GM12874 (cell line): ENCODE data around the gene SPATA46.

ENCODE experiments used
- TF ChIP-seq, protein P1 (sequence below): IDR thresholded peaks from 2 replicates; pipeline ENCODE4 v1.5.1; 2011; ENCODE audit warnings: low read depth, mild to moderate bottlenecking, control low read depth, low read length, moderate library complexity; ENCODE audit not compliant: insufficient read depth

The SPATA46 gene

DNA sequence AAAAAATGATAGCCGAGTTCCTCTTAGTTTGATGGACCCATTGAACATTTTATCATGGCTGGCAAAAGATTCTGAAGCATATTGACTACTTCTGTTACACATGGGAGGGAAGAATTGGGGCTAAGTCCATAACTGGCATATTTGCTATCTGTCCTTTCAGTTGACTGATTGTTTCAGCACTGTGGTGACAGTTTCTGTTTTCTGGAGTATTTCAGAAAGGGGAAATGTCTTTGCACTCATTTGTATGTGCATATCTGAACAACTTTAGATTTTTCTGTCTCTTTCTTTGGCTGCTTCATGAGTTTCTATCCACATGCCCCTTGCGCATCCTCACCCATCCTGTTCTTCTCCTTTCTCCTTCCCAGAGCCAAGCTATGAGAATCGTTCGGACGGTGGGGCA, 33.2 kb downstream of the SPATA46 start:
- TF ChIP-seq, protein P1, sequence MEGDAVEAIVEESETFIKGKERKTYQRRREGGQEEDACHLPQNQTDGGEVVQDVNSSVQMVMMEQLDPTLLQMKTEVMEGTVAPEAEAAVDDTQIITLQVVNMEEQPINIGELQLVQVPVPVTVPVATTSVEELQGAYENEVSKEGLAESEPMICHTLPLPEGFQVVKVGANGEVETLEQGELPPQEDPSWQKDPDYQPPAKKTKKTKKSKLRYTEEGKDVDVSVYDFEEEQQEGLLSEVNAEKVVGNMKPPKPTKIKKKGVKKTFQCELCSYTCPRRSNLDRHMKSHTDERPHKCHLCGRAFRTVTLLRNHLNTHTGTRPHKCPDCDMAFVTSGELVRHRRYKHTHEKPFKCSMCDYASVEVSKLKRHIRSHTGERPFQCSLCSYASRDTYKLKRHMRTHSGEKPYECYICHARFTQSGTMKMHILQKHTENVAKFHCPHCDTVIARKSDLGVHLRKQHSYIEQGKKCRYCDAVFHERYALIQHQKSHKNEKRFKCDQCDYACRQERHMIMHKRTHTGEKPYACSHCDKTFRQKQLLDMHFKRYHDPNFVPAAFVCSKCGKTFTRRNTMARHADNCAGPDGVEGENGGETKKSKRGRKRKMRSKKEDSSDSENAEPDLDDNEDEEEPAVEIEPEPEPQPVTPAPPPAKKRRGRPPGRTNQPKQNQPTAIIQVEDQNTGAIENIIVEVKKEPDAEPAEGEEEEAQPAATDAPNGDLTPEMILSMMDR: no peak

DNA sequence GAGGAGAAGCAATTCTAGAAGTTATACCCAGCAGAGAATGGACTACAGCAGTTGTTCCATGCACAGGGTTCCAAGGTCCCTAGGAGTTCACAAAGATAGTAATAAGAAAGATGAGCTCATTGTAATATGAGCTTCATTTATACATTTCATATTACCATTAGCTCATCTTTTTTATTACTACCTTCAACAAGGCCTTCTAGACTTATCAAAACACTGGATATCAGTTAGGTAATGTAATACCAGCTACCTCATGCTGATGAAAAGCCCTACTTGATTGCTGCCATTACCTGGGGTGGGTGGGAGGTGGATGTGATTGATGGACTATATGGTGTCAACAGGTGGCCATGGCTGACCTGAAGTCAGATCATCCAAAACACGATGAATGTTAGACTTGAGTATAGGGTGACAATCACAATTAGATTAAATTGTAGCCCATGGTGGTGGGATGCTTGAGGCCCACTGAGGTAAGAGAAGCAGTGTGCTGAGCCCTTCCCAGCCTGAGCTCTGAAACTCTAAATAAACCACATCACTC, 34.1 kb downstream of the SPATA46 start:
- TF ChIP-seq, protein P1: no peak

DNA sequence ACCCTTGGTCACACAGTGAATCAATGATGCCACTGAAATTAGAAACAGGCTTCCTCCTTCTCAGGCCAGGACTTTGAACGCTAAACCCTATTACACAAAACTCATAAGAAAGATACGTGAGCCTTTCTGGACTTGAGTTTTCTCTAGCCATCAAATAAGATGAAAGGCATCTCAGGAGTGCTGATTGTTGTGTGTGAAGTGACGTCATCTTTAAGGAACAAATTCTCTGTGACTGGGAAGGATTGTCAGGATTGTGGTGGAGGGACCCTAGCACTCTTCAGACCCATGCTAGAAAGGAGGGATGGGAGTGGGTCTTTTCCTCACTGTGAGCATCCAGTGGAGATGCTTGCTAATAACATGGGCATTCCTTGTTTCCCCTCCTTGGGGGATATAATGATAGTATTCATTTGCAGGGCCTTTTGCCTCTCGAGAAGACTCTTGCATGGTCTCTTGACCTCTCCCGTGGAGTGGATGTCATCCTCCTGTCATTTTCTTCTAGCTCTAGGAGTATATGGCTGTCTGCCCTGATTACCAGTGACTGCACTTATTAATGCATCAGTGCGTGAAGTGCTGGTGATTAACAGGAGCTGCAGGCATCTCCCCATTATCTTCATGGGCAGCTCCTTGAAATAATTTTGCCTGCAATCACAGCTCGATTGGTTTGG, 39.9 kb downstream of the SPATA46 start:
- TF ChIP-seq, protein P1: no peak

DNA sequence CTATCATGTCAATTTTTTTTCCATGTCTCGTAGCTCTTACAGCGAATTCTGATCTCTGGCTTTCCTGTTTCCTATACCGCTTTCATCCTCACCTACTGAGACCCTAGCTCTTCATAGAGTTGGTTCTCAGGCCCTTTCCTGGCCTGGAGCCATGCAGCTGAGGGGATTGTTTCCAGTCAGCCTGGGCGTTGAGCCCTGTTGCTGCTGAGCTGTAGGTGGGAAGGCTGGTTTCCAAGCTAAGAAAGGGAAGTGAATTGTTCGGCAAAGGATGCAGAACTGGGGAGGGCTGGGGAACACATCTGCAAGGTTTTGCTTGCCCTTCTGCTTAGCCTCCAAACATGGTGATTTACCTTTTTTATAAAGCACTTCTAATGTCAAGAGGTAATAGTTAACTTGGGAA, 41.5 kb downstream of the SPATA46 start:
- TF ChIP-seq, protein P1: no peak

DNA sequence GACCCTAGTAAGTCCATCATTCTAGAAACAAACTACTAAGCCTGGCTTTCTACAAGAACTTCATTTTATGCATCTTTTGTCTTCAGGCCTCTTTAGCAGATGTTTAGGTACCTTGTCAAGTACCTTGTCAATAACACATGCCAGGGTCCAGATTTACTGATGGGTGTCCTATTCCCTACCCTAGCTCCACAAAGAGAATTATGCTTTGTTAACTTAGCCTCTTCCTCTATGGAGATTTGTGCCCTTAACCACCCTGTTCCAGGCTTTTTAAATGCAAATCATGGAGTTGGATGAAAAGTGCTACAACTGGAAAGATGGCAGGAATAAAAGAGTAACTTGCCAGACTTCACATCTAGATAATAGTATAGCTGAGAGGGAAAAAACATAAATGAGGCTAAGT, 42.7 kb downstream of the SPATA46 start:
- TF ChIP-seq, protein P1: no peak

DNA sequence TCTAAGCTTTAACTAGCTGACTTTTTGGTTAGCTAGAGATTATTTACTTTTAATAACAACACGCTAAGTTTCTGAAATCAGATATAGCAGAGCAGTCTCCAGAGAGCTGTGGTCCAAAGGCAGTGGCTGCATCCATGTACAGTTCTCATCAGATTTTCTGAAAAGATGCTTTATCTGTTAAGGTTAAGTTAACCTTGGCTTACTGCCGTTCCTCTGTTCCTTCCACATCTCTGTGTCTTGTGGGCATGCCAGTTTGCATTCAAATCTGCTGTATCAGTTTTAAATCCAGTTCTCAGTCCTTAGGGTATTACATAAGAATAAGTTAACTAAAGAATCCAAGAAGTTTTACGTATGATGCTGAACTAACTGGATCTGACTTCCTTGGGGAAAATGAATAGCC, 46.8 kb downstream of the SPATA46 start:
- TF ChIP-seq, protein P1: no peak

DNA sequence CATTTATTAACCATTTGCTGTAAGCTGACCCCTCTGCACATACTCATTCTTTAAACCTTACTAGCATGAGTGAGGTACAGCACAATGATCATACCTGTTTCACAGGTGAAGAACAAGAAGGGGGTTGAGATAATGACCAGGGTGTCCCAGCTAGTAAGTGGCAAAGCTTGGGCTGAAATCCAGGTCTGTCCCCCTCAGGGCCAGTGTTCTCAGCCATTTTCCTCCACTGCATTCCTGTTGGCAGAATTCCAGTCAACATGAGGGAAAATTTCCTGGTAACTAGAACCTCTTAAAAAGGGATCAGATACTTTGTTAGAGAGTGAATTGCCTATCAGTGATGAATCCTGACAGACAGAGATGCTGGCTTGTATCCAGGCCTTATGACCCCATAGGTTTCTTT, 48.1 kb downstream of the SPATA46 start:
- TF ChIP-seq, protein P1: no peak
